ENCODE measurements around the gene CLDN34.

The CLDN34 gene

GRCh38 chrX:9953396-9953795 lies 13.8 kb upstream of the CLDN34 start:
- Histone ChIP-seq H3K27me3 (ENCODE audit: low read depth, low read length) (peaks cover 3% of the 10 kb centered on the region; the same call in 1 of the 2 replicates), H3K4me3 (ENCODE audit: low read length) (no peak overlapping the region), H3K4me2 (ENCODE audit: low read length) (peak overlapping the region; percentile 58), H4K20me1 (ENCODE audit: insufficient read depth, low read length) (no peaks in the 10 kb centered on the region), H3K27ac (ENCODE audit: low read length) (peak overlapping the region; percentile 78), H3K9ac (ENCODE audit: low read length) (no peak overlapping the region; the same call in 1 of the 2 replicates), H3K36me3 (replicated peaks; ENCODE audit: low read depth, low read length) (peaks cover 3% of the 10 kb centered on the region), H3K9me3 (ENCODE audit: insufficient read depth, low read length) (peaks cover 9% of the 10 kb centered on the region; the same call in 1 of the 2 replicates), H2AFZ (ENCODE audit: low read depth, low read length) (no peak overlapping the region), H3K4me1 (ENCODE audit: low read length) (peaks cover 30% of the 10 kb centered on the region), H3K79me2 (ENCODE audit: low read length) (no peaks in the 10 kb centered on the region)
- no peak for TF ChIP-seq EZH2phosphoT487 (IDR thresholded peaks at IDR 0.05; ENCODE audit: low read depth)
- TF ChIP-seq CTCF (IDR thresholded peaks at IDR 0.05; ENCODE audit: low read depth, low read length) = no peak

GRCh38 chrX:9955506-9955905 lies 11.7 kb upstream of the CLDN34 start:
- peaks cover 33% of the 10 kb centered on the region for H3K4me1 ChIP-seq (ENCODE audit: low read length)
- H2AFZ ChIP-seq (ENCODE audit: low read depth, low read length) = no peak overlapping the region
- H3K9me3 ChIP-seq (ENCODE audit: insufficient read depth, low read length) = peaks cover 9% of the 10 kb centered on the region; the same call in 1 of the 2 replicates
- no peak overlapping the region for H3K4me2 ChIP-seq (ENCODE audit: low read length)
- no peaks in the 10 kb centered on the region for H3K79me2 ChIP-seq (ENCODE audit: low read length)
- H3K9ac ChIP-seq (ENCODE audit: low read length) = no peak overlapping the region
- peaks cover 3% of the 10 kb centered on the region for H3K36me3 ChIP-seq (replicated peaks; ENCODE audit: low read depth, low read length)
- H4K20me1 ChIP-seq (ENCODE audit: insufficient read depth, low read length) = no peaks in the 10 kb centered on the region
- no peak overlapping the region for H3K27ac ChIP-seq (ENCODE audit: low read length)
- H3K4me3 ChIP-seq (ENCODE audit: low read length) = no peak overlapping the region
- TF ChIP-seq CTCF (IDR thresholded peaks at IDR 0.05; ENCODE audit: low read depth, low read length) (no peak), EZH2phosphoT487 (IDR thresholded peaks at IDR 0.05; ENCODE audit: low read depth) (no peak)
- H3K27me3 ChIP-seq (ENCODE audit: low read depth, low read length) = 0 out of 2 replicates have a peak, but pooled peaks cover 8% of the 10 kb centered on the region

GRCh38 chrX:9957743-9958142 lies 9.4 kb upstream of the CLDN34 start:
- H3K79me2 ChIP-seq (ENCODE audit: low read length) = no peaks in the 10 kb centered on the region
- peaks cover 8% of the 10 kb centered on the region; the same call in 1 of the 2 replicates for H3K9me3 ChIP-seq (ENCODE audit: insufficient read depth, low read length)
- peaks cover 29% of the 10 kb centered on the region for H3K4me1 ChIP-seq (ENCODE audit: low read length)
- no peak overlapping the region for H3K9ac ChIP-seq (ENCODE audit: low read length)
- peak overlapping the region; percentile 59 for H3K4me2 ChIP-seq (ENCODE audit: low read length)
- TF ChIP-seq EZH2phosphoT487 (IDR thresholded peaks at IDR 0.05; ENCODE audit: low read depth) (no peak), CTCF (IDR thresholded peaks at IDR 0.05; ENCODE audit: low read depth, low read length) (no peak)
- H4K20me1 ChIP-seq (ENCODE audit: insufficient read depth, low read length) = no peaks in the 10 kb centered on the region
- peaks cover 3% of the 10 kb centered on the region for H3K36me3 ChIP-seq (replicated peaks; ENCODE audit: low read depth, low read length)
- H2AFZ ChIP-seq (ENCODE audit: low read depth, low read length) = no peak overlapping the region
- H3K27ac ChIP-seq (ENCODE audit: low read length) = no peak overlapping the region
- peak overlapping the region; percentile 50 for H3K4me3 ChIP-seq (ENCODE audit: low read length)
- 0 out of 2 replicates have a peak, but pooled peaks cover 8% of the 10 kb centered on the region for H3K27me3 ChIP-seq (ENCODE audit: low read depth, low read length)

- H3K27ac ChIP-seq (ENCODE audit: low read length) = no peak overlapping the region
- H3K27me3 ChIP-seq (ENCODE audit: low read depth, low read length) = 0 out of 2 replicates have a peak, but pooled peaks cover 8% of the 10 kb centered on the region
- no peak for TF ChIP-seq CTCF (IDR thresholded peaks at IDR 0.05; ENCODE audit: low read depth, low read length)
- peak overlapping the region; percentile 59 for H3K4me2 ChIP-seq (ENCODE audit: low read length)
- no peak overlapping the region for H3K9ac ChIP-seq (ENCODE audit: low read length)
- H3K9me3 ChIP-seq (ENCODE audit: insufficient read depth, low read length) = 0 out of 2 replicates have a peak, but pooled peaks cover 5% of the 10 kb centered on the region
- H4K20me1 ChIP-seq (ENCODE audit: insufficient read depth, low read length) = no peaks in the 10 kb centered on the region
- no peak overlapping the region for H2AFZ ChIP-seq (ENCODE audit: low read depth, low read length)
- peak overlapping the region; percentile 50 for H3K4me3 ChIP-seq (ENCODE audit: low read length)
- H3K79me2 ChIP-seq (ENCODE audit: low read length) = no peaks in the 10 kb centered on the region
- H3K36me3 ChIP-seq (replicated peaks; ENCODE audit: low read depth, low read length) = peaks cover 3% of the 10 kb centered on the region
- H3K4me1 ChIP-seq (ENCODE audit: low read length) = peaks cover 25% of the 10 kb centered on the region
Observed at GRCh38 chrX:9958183-9958582, 9.0 kb upstream of the CLDN34 start.
